GM23338 (cell line): ENCODE data around the gene KLK15. TPM values are rescaled to one million over a fixed set of nuclear protein-coding genes. Genes with fewer than 3 reads are reported as not detected.

Experiments used
- ATAC-seq: fragments of 200-7000 bp; cut with Tn5 transposase; 3 replicates; pipeline ENCODE4 v1.9.1; 2020
- DNase-seq: peaks from one replicate; pipeline ENCODE4 v3.0.0-alpha.2; 2015; ENCODE audit warnings: low spot score
- H2AFZ ChIP-seq: fragments of 200-600 bp; sonication (generic); 2 replicates; pipeline ENCODE4 v1.8.0; 2016; ENCODE audit warnings: antibody characterized with exemption, mild to moderate bottlenecking, moderate library complexity
- H3F3A ChIP-seq: fragments of 200-600 bp; sonication (generic); replicated peaks from 2 replicates; pipeline ENCODE4 v1.8.0; 2017; ENCODE audit warnings: antibody characterized with exemption, mixed run types, low read depth
- H3K27ac ChIP-seq: fragments of 200-600 bp; sonication (generic); 2 replicates; pipeline ENCODE4 v1.6.1; 2016; ENCODE audit warnings: low read depth
- H3K27me3 ChIP-seq: fragments of 200-600 bp; sonication (generic); 2 replicates; pipeline ENCODE4 v1.8.0; 2016; ENCODE audit warnings: mild to moderate bottlenecking, mixed run types, moderate library complexity; ENCODE audit not compliant: insufficient read depth
- H3K36me3 ChIP-seq: fragments of 200-600 bp; sonication (generic); 2 replicates; pipeline ENCODE4 v1.8.0; 2016; ENCODE audit warnings: mild to moderate bottlenecking; ENCODE audit not compliant: insufficient read depth
- H3K4me1 ChIP-seq: fragments of 200-600 bp; sonication (generic); 2 replicates; pipeline ENCODE4 v1.8.0; 2016; ENCODE audit warnings: mild to moderate bottlenecking, moderate library complexity; ENCODE audit not compliant: insufficient read depth
- H3K4me2 ChIP-seq: fragments of 200-600 bp; sonication (generic); 2 replicates; pipeline ENCODE4 v1.7.1; 2017; ENCODE audit warnings: mixed run types
- H3K4me3 ChIP-seq: fragments of 200-600 bp; sonication (generic); 2 replicates; pipeline ENCODE4 v1.6.1; 2016; ENCODE audit warnings: mixed run types
- H3K79me2 ChIP-seq: fragments of 200-600 bp; sonication (generic); replicated peaks from 2 replicates; pipeline ENCODE4 v1.8.0; 2017; ENCODE audit warnings: mild to moderate bottlenecking; ENCODE audit not compliant: insufficient read depth
- H3K9me2 ChIP-seq: fragments of 200-600 bp; sonication (generic); 2 replicates; pipeline ENCODE4 v1.8.0; 2017; ENCODE audit not compliant: insufficient read depth
- H4K20me1 ChIP-seq: fragments of 200-600 bp; sonication (generic); replicated peaks from 2 replicates; pipeline ENCODE4 v1.8.0; 2017; ENCODE audit warnings: mild to moderate bottlenecking; ENCODE audit not compliant: insufficient read depth
- H3K27ac Mint-ChIP-seq: 2 replicates; pipeline ENCODE4 v1.8.0; 2020; ENCODE audit warnings: inconsistent platforms, mild to moderate bottlenecking, moderate library complexity, mixed read lengths
- H3K27me3 Mint-ChIP-seq: 3 replicates; pipeline ENCODE4 v1.8.0; 2022; ENCODE audit warnings: low read depth, mild to moderate bottlenecking, moderate library complexity, mixed read lengths, inconsistent platforms; ENCODE audit not compliant: insufficient read depth, poor library complexity
- H3K36me3 Mint-ChIP-seq: 3 replicates; pipeline ENCODE4 v1.8.0; 2021; ENCODE audit warnings: low read depth, mild to moderate bottlenecking, inconsistent platforms, moderate library complexity, mixed read lengths
- H3K4me1 Mint-ChIP-seq: 3 replicates; pipeline ENCODE4 v1.8.0; 2020; ENCODE audit warnings: mild to moderate bottlenecking, inconsistent platforms, mixed read lengths
- H3K4me3 Mint-ChIP-seq: 3 replicates; pipeline ENCODE4 v1.8.0; 2021; ENCODE audit warnings: moderate library complexity, mild to moderate bottlenecking, inconsistent platforms, mixed read lengths
- H3K9me3 Mint-ChIP-seq: 3 replicates; pipeline ENCODE4 v1.8.0; 2020; ENCODE audit warnings: moderate library complexity, mild to moderate bottlenecking, inconsistent platforms, mixed read lengths
- CREB1 ChIP-seq: fragments of 250-450 bp; sonication (Bioruptor Pico); IDR thresholded peaks from 2 replicates; pipeline ENCODE4 v1.5.0; 2020; ENCODE audit warnings: low read depth, mild to moderate bottlenecking, moderate library complexity
- CTCF ChIP-seq, 2 experiments: fragments of 200-600 bp in 1 of 2; sonication (generic) in 1 of 2; conservative IDR thresholded peaks; 2 replicates each; pipeline versions ENCODE4 v1.5.1 to v1.6.1; 2016 to 2017; ENCODE audit warnings: antibody characterized with exemption in 2 of 2, low read depth in 2 of 2, mild to moderate bottlenecking in 2 of 2, moderate library complexity in 1 of 2
- ETS1 ChIP-seq: IDR thresholded peaks from 2 replicates; pipeline ENCODE4 v1.6.1; 2016; ENCODE audit warnings: antibody characterized with exemption
- EZH2 ChIP-seq: fragments of 200-600 bp; sonication (generic); IDR thresholded peaks from one replicate; pipeline ENCODE4 v1.8.0; 2017; ENCODE audit warnings: antibody characterized with exemption, mild to moderate bottlenecking, low read depth; ENCODE audit not compliant: unreplicated experiment
- EZH2phosphoT487 ChIP-seq: fragments of 200-600 bp; sonication (generic); IDR thresholded peaks from one replicate; pipeline ENCODE4 v1.8.1; 2018; ENCODE audit warnings: antibody characterized with exemption; ENCODE audit not compliant: unreplicated experiment
- JUNB ChIP-seq: IDR thresholded peaks from one replicate; pipeline ENCODE4 v1.6.1; 2016; ENCODE audit warnings: antibody characterized with exemption; ENCODE audit not compliant: unreplicated experiment
- NANOG ChIP-seq: IDR thresholded peaks from 2 replicates; pipeline ENCODE4 v1.6.1; 2016; ENCODE audit warnings: antibody characterized with exemption, borderline replicate concordance
- POLR2AphosphoS5 ChIP-seq: IDR thresholded peaks from 2 replicates; pipeline ENCODE4 v1.6.1; 2016; ENCODE audit warnings: antibody characterized with exemption, low read depth
- REST ChIP-seq: IDR thresholded peaks from one replicate; pipeline ENCODE4 v1.6.1; 2018; ENCODE audit warnings: antibody characterized with exemption; ENCODE audit not compliant: unreplicated experiment
- STAT1 ChIP-seq: IDR thresholded peaks from one replicate; pipeline ENCODE4 v1.6.1; 2016; ENCODE audit warnings: antibody characterized with exemption; ENCODE audit not compliant: unreplicated experiment
- ZNF114 ChIP-seq: fragments of 250-450 bp; sonication (Bioruptor Pico); IDR thresholded peaks from 2 replicates; pipeline ENCODE4 v1.5.0; 2020; ENCODE audit warnings: mild to moderate bottlenecking, moderate library complexity
- ZNF331 ChIP-seq: fragments of 250-450 bp; sonication (Bioruptor Pico); IDR thresholded peaks from 2 replicates; pipeline ENCODE4 v1.5.0; 2020; ENCODE audit warnings: low read depth, mild to moderate bottlenecking, moderate library complexity
- ZNF462 ChIP-seq: fragments of 250-450 bp; sonication (Bioruptor Pico); IDR thresholded peaks from 2 replicates; pipeline ENCODE4 v1.5.0; 2020; ENCODE audit warnings: mild to moderate bottlenecking, moderate library complexity
- polyA plus RNA-seq: library from polyadenylated mRNA; unstranded; fragments of >200 nt; fragmentation: Nextera tagmentation; extraction: Ambion mirVana; gene quantifications from 2 replicates; pipeline ENCODE4 v1.2.1, GENCODE V29; 2016
- total RNA-seq: library from RNA; depleted of rRNA; stranded (reverse); fragments of >200 nt; shearing (Covaris generic); gene quantifications from 2 replicates; pipeline ENCODE4 v1.2.3, GENCODE V29; 2014

KLK15 gene
- total and polyA plus RNA-seq, 2 experiments from 2014 or later: not detected

GRCh38 chr19:50776131-50776530 lies 57.2 kb downstream of the KLK15 start:
- Histone ChIP-seq H2AFZ (no peak overlapping the region), H4K20me1 (no peaks in the 10 kb centered on the region), H3K36me3 (no peaks in the 10 kb centered on the region), H3K4me1 (peaks cover 13% of the 10 kb centered on the region), H3K9me2 (no peaks in the 10 kb centered on the region), H3F3A (peaks cover 4% of the 10 kb centered on the region), H3K4me2 (no peak overlapping the region), H3K27me3 (peaks cover 75% of the 10 kb centered on the region), H3K79me2 (no peaks in the 10 kb centered on the region), H3K4me3 (no peak overlapping the region), H3K27ac (no peak overlapping the region)
- H3K9me3 Mint-ChIP-seq: peaks cover 96% of the 10 kb centered on the region
- H3K36me3 Mint-ChIP-seq: peaks cover 33% of the 10 kb centered on the region
- no peak overlapping the region for H3K4me3 Mint-ChIP-seq
- DNase-seq: no peak
- no peaks in the 10 kb centered on the region for H3K4me1 Mint-ChIP-seq
- H3K27me3 Mint-ChIP-seq: peaks cover 10% of the 10 kb centered on the region
- H3K27ac Mint-ChIP-seq: no peak overlapping the region
- TF ChIP-seq ZNF114 (CRISPR knock-in tag): no peak
- TF ChIP-seq EZH2phosphoT487: no peak
- TF ChIP-seq ETS1: no peak
- TF ChIP-seq ZNF462 (CRISPR knock-in tag): no peak
- TF ChIP-seq EZH2: no peak
- no peak for TF ChIP-seq NANOG
- TF ChIP-seq CTCF (conservative IDR thresholded peaks at IDR 0.05; ENCODE audit: low read depth in 2 of 2): no peak
- no peak for TF ChIP-seq ZNF331 (CRISPR knock-in tag)
- no peak for TF ChIP-seq CREB1
- TF ChIP-seq STAT1: no peak
- TF ChIP-seq REST: no peak
- no peak for TF ChIP-seq POLR2AphosphoS5
- TF ChIP-seq JUNB: no peak
- ATAC-seq: no peak
